GM21723 (cell line): ENCODE results near the gene OXLD1.

ENCODE experiments used
- ATAC-seq: cut with Tn5 transposase; IDR thresholded peaks from one replicate; pipeline ENCODE4 v1.9.1; 2021; ENCODE audit warnings: mild to moderate bottlenecking, moderate library complexity; ENCODE audit not compliant: unreplicated experiment

OXLD1 gene

DNA sequence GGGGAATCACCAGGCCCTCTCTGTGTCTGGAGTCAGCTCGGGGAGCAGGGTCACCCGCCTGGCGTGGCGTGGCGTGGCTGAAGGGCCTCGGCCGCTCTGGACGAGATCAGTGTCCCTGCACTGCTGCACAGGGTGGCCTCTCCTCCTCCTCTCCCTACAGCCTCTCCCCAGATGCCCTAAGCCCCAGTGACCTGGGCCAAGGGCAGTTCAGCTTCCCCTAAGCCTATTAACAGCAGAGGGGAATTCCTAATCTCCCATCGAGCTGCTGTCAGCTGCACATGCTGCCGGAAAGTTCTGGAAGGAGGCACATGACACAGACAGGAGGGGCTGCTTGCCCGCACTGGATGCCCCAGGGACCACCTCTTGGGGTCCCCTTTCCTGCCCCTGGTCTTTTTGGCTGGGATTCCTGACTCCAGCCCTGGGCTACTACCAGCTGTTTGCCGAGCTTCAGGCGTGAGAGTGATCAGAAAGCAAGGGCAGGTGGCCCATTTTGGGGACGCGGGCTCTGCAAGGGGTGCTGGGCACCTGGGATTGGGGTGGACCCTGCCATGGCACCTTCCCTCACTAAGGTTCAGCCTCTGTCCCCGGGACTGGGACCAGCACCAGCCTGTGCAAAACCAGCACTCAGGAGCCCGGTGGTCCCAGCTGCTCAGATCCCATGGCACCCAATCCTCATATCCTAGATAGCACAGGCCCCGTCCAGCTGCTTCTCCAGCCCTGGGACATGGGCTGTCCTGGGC is 10.9 kb downstream of the OXLD1 start:
- no peak for ATAC-seq

DNA sequence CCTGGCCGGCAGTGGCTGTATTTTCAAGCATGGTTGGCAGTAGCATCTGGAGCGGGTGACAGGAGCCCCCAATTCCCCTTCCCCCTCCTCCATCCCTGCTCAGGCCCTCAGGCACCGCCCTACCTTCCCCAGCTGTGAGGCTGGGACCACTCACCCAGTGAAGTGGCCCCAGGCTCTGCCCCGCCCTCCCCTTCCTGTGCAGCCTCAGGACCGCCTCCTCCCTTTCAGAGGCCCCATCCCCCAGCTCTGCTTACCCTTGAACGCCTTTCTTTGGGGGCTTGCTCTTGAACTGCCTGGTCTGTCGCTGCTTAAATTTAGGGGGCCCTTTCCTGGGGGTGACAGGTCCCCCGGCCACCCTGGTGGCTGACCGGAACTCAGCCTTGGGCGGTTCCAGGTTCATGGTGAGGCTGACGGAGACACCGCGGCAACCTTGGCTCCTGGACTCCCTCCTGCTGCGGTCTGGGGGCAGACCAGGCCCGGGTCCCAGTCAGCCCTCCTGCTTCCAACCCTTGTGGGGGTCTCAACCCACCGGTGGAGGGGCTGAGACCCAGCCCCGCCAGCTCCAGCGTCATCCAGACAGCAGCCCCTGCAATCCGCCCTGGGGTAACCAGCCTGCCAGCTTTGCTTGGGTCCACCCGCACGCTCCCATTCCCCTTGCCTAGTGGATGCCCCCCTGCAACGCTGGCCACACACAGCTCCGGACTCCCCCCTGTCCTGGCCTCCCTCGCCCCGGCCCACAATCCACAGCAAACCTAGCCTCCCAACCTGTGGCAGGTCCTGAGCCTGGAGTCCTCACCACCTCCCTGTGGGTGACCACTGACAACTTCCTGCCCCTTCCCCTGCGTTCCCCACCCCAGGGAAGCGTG is 13.3 kb downstream of the OXLD1 start:
- ATAC-seq: no peak

DNA sequence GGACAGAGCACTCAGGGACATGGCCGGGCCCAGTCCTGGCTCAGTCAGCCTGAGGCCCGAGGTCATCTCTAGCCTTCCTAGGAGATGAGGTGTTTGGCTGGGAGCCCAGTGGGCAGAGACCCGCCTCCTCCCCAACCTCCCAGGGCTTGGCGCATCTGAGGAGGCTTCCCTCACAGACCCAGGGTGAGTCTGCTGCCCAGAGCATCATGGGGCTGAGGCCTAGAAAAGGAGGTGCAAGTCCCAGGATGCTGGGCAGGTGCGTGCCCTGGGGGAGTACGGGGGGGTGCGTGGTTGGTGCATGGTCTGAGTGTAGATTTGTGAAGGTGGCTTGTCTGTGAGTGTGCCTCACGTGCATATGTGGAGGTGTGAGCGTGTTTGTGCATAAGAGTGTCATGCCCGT is 14.7 kb downstream of the OXLD1 start:
- no peak for ATAC-seq

DNA sequence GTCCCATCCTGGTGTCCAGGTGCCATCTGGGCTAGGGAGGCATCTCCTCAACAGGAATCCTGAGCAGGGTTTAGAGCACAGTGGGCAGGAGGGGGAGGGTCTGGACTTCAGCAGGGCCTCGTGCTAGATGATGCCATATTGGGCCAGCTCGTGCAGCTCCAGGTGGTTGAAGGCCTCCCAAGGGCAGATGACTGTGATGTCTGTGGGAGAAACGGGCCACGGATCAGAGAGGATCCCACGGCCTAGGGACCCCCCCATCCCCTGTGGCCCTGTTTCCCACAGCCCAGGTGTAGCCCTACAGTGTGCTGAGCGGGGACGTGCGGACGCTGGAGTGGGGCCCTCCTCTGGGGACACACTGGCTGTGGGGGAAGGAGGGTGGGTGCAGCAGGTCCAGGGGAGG is 15.5 kb downstream of the OXLD1 start:
- ATAC-seq: no peak

DNA sequence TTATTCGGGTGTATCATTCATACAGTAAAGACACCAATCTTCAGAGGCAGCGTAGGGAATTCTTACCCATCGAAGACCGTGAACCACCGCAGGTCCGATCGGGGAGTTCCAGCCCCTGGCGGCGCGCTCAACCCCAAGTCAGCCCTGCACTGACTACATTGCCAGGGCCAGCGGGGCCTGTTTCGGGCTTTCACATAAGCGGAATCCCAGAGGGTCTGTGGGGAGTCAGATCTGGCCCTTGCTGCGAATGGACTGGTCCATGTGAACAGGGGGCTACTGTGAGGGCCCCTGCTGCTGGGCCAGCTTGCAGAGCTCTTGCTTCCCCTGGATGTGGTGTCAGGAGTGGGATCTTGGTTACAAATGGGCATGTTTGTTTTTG is 17.7 kb downstream of the OXLD1 start:
- ATAC-seq: no peak

DNA sequence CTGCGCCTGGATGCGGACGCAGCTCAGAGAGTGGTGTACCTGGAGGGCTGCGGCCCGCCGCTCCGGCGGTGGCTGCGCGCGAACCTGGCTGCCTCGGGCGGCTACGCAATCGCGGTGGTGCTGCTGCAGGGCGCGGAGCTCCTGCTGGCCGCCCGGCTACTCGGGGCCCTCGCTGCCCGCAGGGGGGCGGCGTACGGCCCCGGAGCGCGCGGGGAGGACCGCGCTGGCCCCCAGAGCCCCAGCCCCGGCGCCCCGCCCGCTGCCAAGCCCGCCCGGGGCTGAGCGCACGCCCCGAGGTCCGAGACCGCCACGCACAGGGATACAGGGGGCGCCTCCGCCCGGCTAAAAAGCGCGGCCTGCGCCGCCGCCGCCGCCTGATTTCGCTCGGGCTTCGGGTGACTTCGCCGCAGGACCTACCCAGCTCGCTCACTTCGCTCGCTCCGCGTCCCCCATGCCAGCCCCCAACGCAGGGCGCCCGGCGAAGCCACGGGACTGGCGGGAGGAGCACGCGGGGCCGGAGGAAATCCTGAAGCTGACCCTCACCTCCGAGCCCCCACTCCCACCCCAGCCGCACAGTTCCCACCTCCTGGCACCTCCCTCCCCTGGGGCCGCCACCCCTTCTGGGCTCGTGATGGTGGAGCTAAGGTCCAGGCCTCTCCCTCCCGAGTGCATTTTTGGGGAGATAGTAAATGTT is 18.2 kb downstream of the OXLD1 start:
- ATAC-seq: no peak

DNA sequence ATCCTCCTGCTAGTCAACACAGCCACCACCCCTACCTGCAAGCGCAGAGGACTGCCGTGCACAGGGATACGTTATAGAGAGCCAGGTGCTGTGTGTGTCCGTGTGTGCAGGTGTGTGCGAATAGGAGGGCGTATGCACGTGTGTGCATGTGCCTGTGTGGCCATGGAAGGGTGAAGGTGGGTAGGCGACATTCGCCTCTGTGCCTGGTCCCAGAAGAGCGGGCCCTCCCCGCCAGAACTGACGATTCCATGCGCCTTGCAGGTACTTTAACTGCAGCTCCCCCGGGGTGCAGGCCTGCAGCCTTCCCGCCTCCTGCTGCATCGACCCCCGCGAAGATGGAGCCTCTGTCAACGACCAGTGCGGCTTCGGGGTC is 18.8 kb downstream of the OXLD1 start:
- ATAC-seq: no peak

DNA sequence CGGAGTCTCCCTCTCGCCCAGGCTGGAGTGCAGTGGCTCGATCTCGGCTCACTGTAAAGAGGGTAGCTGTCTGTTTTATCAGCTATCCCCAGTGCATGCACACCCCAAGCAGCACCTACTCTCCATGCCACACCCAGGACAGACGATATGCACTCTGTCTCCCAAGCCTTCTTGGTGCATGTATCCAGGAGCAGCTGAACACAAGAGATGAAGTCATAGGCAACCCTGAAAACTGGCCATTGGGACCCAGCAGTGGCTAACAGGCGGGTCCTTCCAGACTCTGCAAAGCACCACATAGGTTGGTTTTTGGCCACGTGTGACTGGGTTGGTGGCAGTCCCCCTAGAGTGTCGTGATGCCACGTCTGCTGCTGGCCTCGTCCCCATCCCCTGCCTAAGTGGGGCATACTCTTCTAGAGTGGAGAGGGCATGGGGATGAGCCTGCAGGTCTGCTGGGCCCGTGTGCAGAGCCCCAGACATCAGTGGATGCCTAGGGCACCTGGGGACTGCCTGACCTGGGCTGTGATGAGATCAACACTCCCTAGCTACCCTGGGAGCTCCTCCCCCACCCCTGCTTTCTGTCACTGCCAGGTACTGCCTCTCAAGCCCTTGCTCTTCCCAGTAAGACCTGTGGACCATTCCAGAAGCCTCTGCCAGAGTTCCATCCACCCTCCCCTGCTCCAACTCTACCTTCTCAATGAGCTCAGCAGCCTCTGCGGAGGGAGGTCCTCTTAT is 19.4 kb downstream of the OXLD1 start:
- no peak for ATAC-seq

DNA sequence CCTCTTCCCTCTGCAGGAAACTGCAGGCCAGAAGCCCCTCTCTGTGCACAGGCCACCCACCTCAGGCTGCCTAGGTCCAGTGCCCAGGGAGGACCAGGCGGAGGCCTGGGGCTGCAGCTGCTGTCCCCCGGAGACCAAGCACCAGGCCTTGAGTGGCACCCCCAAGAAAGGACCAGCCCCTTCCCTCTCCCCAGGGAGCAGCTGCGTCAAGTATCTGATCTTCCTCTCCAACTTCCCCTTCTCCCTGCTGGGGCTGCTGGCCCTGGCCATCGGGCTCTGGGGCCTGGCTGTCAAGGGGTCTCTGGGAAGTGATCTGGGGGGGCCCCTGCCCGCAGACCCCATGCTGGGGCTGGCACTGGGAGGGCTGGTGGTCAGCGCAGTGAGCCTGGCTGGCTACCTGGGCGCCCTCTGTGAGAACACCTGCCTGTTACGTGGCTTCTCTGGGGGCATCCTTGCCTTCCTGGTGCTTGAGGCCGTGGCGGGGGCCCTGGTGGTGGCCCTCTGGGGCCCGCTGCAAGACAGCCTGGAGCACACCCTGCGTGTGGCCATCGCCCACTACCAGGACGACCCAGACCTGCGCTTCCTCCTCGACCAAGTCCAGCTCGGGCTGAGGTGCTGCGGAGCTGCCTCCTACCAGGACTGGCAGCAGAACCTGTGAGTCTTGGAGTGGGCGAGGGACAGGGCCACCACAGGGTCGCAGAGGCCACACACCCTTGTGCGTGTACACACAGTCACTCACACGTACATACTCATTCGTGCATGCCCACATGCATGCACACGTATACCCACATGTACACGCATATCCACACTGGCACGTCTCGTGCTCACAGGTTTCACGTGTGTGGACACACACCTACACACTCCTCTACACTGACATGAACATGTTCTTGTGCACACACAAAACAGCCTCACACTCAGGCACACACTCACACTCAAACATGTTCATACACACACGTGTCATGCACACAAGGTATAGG is 21.1 kb downstream of the OXLD1 start:
- no peak for ATAC-seq

DNA sequence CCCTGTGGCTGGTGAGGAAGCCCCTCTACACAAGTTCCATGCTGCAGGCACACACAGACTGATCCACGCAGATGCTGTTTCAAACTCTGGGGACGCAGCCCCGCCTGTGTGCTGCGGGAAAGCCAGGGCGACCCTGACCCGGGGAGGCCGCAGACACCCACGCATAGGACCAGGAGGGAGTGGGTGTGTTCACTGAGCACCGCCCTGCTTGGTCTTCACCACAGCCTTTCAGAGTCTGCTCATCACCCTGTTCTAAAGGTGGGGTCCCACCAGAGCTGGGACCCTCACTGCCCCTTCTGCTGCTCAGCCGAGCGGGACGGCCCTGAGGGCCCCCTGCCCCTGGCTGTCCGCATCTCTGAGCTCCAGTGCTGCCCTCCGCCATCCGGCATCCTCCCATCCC is 21.9 kb downstream of the OXLD1 start:
- ATAC-seq: no peak

DNA sequence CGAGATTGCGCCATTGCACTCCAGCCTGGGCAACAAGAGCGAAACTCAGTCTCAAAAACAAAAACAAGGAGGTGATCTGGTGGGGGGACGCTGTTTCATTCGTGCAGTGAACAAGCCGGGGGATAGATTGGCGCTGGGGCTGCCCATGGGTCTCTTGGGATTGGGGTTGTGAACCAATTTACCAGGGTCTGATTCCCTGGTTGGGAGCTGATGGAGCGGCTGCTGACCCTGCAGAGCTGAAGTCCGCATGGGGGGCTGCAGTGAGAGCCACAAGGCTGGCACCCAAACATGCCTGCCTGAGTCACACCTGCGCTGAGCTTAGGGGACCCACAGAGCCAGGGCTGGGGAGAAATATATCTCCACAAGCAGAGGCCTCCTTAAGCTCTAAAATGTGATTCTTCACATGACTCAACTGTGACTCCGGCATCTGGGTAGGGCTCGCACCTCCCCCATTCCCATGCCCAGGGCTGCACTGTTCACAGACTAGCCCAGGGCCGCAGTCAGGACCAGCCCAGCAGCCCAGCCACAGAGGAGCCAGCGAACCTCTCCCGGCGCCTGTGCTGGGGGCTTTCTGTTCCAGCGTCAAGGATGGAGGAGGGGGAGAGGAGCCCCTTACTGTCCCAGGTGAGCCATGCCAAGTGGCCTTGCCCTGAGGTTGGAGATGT is 24.4 kb downstream of the OXLD1 start:
- ATAC-seq: no peak

DNA sequence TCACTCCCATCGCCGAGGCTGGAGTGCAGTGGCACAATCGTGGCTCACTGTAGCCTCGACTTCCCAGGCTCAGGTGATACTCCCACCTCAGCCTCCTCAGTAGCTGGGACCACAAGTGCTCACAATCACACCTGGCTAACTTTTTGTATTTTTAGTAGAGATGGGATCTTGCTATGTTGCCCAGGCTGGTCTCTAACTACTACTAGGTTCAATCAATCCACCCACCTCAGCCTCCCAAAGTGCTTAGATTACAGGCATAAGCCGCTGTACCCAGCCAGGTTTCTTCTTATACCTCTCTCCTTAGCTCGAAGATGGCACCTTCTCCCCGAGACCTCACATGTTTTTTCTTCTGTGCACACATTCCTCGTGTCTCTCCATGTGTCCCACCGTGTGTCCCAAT is 26.4 kb downstream of the OXLD1 start:
- ATAC-seq: no peak

DNA sequence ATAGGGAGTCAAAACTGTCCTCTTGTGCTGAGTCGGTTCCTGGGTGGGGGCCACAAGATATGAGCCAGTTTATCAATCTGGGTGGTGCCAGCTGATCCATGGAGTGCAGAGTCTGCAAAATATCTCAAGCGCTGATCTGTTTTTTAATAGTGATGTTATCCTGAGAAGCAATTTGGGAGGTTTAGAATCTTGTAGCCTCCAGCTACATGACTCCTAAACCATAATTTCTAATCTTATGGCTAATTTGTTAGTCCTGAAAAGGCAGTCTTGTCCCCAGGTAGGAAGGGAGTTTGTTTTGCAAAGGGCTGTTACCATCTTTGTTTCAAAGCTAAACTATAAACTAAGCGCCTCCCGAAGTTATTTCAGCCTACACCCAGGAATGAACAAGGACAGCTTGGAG is 27.7 kb downstream of the OXLD1 start:
- ATAC-seq: no peak

DNA sequence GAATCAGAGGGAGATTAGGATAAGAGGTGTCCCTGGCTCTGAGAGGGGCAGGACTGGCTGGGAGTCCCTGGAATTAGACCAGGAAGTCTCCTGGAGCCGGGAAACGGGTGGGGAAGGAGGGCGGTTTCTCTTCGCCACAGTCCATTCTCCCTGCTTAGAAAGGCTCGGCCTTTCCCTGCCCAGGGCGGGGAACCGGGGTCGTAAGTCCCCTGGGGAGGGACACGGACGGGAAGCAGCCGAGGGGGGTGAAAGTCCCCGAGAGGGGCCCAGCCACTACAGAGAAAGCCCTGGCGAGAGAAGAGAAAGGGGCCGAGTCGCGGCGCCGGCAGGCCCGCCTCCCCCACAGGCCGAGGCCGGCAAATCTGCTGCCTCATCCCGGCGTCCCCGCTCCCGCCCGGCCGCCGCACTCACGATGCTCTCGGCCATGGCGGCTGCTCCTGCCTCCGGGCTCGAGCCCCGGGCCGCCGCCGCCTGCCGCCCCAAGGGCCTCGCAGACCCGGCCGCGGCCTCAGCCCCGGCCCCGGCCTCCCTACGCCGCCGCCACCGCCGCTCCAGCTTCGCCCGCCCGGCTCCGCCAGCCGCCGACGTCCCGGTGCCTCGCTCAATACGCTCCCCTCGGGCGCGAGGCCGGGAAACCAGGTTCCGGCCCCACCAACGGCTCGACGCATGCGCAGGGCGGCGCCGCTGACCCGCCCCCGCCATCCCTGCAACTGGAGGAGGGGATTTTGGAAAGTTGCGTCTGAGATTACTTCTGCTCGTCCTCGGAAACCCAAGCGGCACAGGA is 29.7 kb downstream of the OXLD1 start, which contains the start of the genes NPLOC4 and TSPAN10:
TSS of gene NPLOC4 (minus strand) at position 608 of the 784 bp plus-strand sequence. CDS start at position 426, 182 bp downstream.
TSS of gene TSPAN10 (plus strand) at position 692 of the 784 bp plus-strand sequence. CDS start 5,217 bp downstream, outside the sequence.
- peak; percentile 65 for ATAC-seq

DNA sequence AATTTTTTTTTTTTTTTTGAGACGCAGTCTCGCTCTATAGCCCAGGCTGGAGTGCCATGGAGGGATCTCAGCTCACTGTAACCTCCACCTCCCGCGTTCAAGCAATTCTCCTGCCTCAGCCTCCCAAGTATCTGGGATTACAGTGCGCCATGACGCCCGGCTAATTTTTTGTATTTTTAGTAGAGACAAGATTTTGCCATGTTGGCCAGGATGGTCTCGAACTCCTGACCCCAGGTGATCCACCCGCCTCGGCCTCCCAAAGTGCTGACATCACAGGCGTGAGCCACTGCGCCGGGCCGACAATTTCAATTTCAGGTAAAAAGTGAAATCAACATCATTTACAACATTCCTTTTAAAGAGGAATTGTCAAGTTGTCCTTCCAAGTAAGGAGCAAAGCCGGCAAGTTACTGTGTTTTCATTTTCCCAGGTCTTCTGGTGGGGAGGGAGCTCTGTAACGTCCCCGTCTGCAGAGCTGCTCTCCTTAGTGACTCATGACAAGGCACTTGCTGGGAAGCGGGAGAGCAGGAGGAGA is 30.4 kb downstream of the OXLD1 start:
- peak; percentile 16 for ATAC-seq

DNA sequence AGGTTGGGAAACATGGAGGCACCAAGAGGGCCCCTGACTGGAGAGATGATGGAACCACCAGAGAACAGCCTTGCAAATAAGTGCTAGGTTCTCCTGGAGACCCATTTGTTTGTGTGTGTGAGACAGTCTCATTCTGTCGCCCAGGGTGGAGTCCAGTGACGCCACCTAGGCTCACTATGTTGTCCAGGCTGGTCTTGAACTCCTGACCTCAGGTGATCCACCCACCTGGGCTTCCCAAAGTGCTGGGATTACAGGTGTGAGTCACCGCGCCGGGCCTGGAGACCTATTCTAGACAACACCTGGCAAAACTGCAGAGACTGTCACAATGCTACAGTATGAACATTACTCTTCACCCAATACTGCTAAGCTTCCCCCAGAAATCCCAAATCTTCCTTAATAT is 31.0 kb downstream of the OXLD1 start:
- ATAC-seq: no peak

DNA sequence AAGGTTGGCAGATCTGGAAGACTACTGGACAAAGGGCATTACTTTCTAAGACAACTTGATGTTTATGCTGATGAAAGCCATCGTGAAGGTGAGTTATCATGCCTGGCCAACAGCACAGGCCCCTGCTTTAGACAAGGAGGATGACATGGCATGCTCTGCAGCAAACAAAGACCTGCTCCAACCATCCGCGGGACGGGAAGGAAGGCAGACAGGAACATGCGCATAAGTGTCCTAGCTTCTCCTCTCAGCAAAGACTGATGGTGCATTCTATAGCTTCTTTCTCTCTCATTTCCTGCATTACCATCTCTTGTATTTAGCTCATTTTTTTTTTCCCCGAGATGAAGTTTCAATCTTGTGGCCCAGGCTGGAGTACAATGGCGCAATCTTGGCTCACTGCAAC is 34.9 kb downstream of the OXLD1 start:
- no peak for ATAC-seq

DNA sequence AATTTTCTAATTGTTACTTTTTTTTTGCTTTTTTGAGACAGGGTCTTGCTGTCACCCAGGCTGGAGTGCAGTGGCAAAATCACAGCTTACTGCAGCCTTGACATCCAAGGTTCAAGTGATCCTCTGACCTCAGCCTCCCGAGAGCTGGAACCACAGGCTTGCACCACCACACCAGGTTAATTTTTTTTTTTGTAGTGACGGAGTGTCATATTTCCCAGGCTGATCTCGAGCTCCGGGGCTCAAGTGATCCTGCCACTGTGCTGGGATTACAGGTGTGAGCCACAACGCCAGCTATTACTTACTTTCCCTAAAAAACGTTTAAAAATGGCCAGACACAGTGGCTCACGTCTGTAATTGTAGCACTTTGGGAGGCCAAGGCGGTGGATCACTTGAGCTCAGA is 36.1 kb downstream of the OXLD1 start:
- no peak for ATAC-seq
